Measurements from ENCODE around the gene MAPK8IP1. TPM values are rescaled to one million over a fixed set of nuclear protein-coding genes. Genes with fewer than 3 reads are reported as not detected.

Gene MAPK8IP1
- total and polyA plus RNA-seq, 10 donors: 0.80 to 6.0 (median 3.1) TPM

DNA sequence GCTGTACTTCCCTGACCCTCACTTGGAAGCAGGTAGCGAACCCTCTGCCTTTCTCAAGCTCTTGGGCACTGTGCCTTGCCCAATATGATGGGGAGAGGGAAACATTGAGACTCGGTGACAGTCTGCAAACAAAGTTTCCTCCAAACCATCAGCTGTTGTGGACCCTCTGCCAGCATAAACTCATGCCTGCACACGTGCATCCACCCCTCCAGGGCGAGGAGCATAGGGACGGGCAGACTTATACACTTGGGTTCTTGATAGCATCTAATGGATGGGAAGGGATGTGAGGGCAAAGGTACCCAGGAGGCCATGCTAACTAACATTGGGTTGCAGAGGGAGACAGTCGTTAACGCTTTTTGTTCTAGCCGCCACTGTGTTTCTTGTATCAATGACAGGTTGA, 8.2 kb upstream of the MAPK8IP1 start:
- H3K4me3 ChIP-seq: no peak overlapping the region
- H3K27ac ChIP-seq: no peak overlapping the region
- no peaks in the 10 kb centered on the region for H3K4me1 ChIP-seq
- H3K27me3 ChIP-seq (replicated peaks in 1 of 7): no peaks in the 10 kb centered on the region
- TF ChIP-seq POLR2AphosphoS5 (IDR thresholded peaks at IDR 0.05) (no peak), POLR2A (IDR thresholded peaks at IDR 0.05) (no peak), CTCF (IDR thresholded peaks at IDR 0.05 in 8 of 11, conservative IDR thresholded peaks at IDR 0.05 in 3 of 11) (no peak)
- peaks cover 0 to 100% (median 84%) of the 10 kb centered on the region in 6 donors for H3K36me3 ChIP-seq
- WGBS, 5 donors: 91 to 97% (median 96%) methylated on average over 8 of the region's 8 CpGs
- no peak for DNase-seq
- no peaks in the 10 kb centered on the region for H3K9me3 ChIP-seq
- intact Hi-C loops (cut with DNase I; ENCODE audit: low total_unique reads): no loop called here

DNA sequence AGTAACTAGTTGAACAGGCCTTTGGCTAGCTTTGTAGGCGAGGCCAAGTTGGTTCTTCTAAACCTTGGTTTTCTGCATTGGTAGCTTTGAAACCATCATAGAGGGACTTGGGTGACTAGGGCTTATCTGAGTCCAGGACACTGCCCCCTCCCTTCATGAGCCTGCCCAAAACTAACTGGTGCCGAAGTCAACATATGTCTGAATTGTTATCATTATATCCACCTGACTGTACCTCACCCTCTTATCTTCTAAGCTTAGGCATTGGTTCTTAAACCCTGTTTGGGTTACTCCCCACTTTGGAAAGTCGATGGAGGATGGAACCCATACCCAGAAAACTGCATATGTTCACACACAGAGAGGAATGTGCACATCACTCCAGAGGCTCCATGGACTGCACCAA, 7.6 kb upstream of the MAPK8IP1 start:
- Histone ChIP-seq H3K27ac (no peak overlapping the region), H3K36me3 (peaks cover 0 to 100% (median 79%) of the 10 kb centered on the region in 6 donors), H3K27me3 (replicated peaks in 1 of 7) (no peaks in the 10 kb centered on the region), H3K4me3 (no peak overlapping the region), H3K4me1 (no peaks in the 10 kb centered on the region), H3K9me3 (no peaks in the 10 kb centered on the region)
- TF ChIP-seq POLR2A (IDR thresholded peaks at IDR 0.05): no peak
- DNase-seq: no peak
- intact Hi-C loops (cut with DNase I; ENCODE audit: low total_unique reads): no loop called here
- WGBS, 5 donors: 91 to 99% (median 96%) methylated on average over 3 of the region's 3 CpGs

DNA sequence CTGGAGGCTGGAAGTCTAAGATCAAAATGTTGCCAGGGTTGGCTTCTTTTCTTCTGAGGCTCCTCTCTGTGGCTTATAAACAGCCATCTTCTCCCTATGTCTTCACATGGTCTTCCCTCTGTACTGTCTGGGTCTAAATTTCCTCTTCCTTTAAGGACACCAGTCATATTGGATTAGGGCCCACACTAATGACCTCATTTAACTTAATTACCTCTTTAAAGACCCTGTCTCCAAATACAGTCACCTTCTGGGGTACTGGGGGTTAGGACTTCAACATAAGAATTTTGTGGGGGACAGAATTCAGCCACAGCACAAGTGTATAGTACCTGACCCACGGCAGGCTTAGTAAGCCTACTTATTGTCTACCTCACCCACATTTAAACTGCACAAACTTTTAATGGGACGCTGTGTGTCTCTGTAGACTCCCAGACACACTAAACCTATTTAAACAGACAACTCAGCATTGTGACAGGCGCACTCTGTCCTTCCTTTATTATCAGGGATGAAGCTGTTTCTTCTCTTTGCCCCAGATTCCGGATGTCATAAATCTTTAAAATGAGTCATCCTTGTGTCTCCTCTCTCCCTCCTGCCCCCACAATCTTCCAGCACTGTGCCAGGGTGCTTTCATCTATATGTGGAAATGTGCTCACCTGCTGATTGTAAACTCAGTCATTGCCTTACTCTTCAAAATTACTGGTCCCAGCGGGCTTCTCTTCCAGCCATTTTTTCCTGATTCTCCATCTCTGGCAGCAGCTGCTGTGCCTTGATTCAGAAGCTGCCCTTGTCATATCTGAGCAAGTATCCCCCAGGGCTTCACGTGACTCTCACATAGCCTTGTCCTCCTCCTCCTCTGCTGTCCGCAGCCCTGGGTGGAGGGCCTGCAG, 5.4 kb upstream of the MAPK8IP1 start:
- WGBS, 5 donors: 89 to 97% (median 93%) methylated on average over 7 of the region's 7 CpGs
- Histone ChIP-seq H3K27me3 (replicated peaks in 1 of 7) (peaks cover 0 to 2% (median 0%) of the 10 kb centered on the region in 7 donors), H3K4me1 (peaks cover 0 to 5% (median 3%) of the 10 kb centered on the region in 6 donors), H3K9me3 (no peaks in the 10 kb centered on the region), H3K27ac (no peak overlapping the region), H3K4me3 (no peak overlapping the region), H3K36me3 (peaks cover 0 to 82% (median 69%) of the 10 kb centered on the region in 6 donors)
- intact Hi-C loops (cut with DNase I; ENCODE audit: low total_unique reads): no loop called here
- no peak for DNase-seq
- TF ChIP-seq CTCF (IDR thresholded peaks at IDR 0.05 in 8 of 11, conservative IDR thresholded peaks at IDR 0.05 in 3 of 11): no peak
- no peak for TF ChIP-seq POLR2AphosphoS5 (IDR thresholded peaks at IDR 0.05)
- TF ChIP-seq POLR2A (IDR thresholded peaks at IDR 0.05): no peak

DNA sequence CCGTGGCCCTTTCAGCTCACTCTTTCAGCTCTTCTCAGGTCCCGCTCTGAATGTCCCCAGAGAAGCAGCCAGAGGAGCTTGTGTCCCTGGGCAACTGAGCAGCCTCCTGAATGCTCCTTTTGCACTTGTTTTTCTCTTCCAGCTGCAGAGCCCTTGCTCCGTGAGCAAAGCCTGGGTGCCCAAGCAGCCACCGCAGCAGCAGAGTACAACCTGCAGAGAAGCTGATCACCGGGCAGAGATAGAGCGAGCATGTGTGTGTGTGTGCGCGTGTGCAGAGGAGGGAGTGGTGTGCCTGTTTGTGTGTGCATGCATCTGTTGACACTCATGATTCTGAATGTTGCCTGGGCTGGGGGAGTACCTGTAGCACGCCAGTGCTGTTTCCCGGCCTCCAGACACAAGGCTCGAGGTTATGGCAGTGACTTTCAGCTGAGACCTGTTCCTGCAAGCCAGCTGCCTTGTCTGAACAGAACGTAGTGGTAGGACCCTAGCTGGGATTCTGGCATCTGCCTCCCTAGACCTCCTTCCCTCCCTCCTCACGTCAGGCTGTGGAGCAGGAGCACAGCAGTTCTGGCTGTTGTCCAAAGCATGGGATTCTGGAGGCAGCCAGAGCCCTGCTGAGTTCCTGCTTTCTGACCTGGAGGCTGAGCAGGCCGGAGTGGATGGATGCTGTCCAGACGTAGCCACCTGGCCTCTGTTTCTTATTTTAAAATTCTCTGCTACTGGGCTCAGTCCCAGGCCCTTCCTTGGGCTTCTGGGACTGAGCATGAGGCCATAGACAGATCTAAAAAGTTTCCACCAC, 4.5 kb upstream of the MAPK8IP1 start:
- intact Hi-C loops (cut with DNase I; ENCODE audit: low total_unique reads): no loop called here
- peaks cover 0 to 73% (median 62%) of the 10 kb centered on the region in 6 donors for H3K36me3 ChIP-seq
- TF ChIP-seq POLR2AphosphoS5 (IDR thresholded peaks at IDR 0.05) (no peak), POLR2A (IDR thresholded peaks at IDR 0.05) (no peak), CTCF (IDR thresholded peaks at IDR 0.05 in 8 of 11, conservative IDR thresholded peaks at IDR 0.05 in 3 of 11) (no peak)
- no peak overlapping the region for H3K27ac ChIP-seq
- 86 to 95% (median 91%) methylated on average over 14 to 15 of the region's 15 CpGs for WGBS, 5 donors
- peaks cover 0 to 8% (median 0%) of the 10 kb centered on the region in 7 donors for H3K27me3 ChIP-seq (replicated peaks in 1 of 7)
- DNase-seq: no peak
- no peaks in the 10 kb centered on the region for H3K9me3 ChIP-seq
- H3K4me1 ChIP-seq: peaks cover 0 to 12% (median 9%) of the 10 kb centered on the region in 6 donors
- no peak overlapping the region for H3K4me3 ChIP-seq
